ENCODE results near the gene KIF25.

- TF ChIP-seq, protein P1, sequence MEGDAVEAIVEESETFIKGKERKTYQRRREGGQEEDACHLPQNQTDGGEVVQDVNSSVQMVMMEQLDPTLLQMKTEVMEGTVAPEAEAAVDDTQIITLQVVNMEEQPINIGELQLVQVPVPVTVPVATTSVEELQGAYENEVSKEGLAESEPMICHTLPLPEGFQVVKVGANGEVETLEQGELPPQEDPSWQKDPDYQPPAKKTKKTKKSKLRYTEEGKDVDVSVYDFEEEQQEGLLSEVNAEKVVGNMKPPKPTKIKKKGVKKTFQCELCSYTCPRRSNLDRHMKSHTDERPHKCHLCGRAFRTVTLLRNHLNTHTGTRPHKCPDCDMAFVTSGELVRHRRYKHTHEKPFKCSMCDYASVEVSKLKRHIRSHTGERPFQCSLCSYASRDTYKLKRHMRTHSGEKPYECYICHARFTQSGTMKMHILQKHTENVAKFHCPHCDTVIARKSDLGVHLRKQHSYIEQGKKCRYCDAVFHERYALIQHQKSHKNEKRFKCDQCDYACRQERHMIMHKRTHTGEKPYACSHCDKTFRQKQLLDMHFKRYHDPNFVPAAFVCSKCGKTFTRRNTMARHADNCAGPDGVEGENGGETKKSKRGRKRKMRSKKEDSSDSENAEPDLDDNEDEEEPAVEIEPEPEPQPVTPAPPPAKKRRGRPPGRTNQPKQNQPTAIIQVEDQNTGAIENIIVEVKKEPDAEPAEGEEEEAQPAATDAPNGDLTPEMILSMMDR (IDR thresholded peaks at IDR 0.05) = no peak
- TF ChIP-seq POLR2A (IDR thresholded peaks at IDR 0.05) (no peak), EP300 (IDR thresholded peaks at IDR 0.05) (no peak)
These were observed 96.2 kb downstream of the KIF25 start for GRCh38 chr6:168093634-168094033.
